ENCODE results near the gene LMNTD2. TPM values are rescaled to one million over a fixed set of nuclear protein-coding genes. Genes with fewer than 3 reads are reported as not detected.

LMNTD2 gene
- total RNA-seq, 1 experiment from 2014 or later, result 7.8 TPM

- peak overlapping the region; percentile 71 for H3K4me3 Mint-ChIP-seq (ENCODE audit: low read depth, unreplicated experiment)
- no peak for TF ChIP-seq CTCF (IDR thresholded peaks at IDR 0.05; ENCODE audit: unreplicated experiment)
- H3K9me3 Mint-ChIP-seq (ENCODE audit: low read depth, unreplicated experiment), result no peaks in the 10 kb centered on the region
- H3K4me1 Mint-ChIP-seq (ENCODE audit: low read depth, unreplicated experiment), result no peaks in the 10 kb centered on the region
- peak overlapping the region; percentile 34 for H3K27ac Mint-ChIP-seq (ENCODE audit: unreplicated experiment)
- TSS peak; percentile 22 for BruUV-seq (replicated peaks)
- intact Hi-C loops (cut with micrococcal nuclease; ENCODE audit: unreplicated experiment), result loop anchor here (10.0 kb wide), 1 partner anchor 137 kb away; the partner anchor contains the start of gene EPS8L2
- CTCF ChIA-PET, result no interaction called here
- no peaks in the 10 kb centered on the region for H3K27me3 Mint-ChIP-seq (ENCODE audit: unreplicated experiment)
- no peak for DNase-seq
- peaks cover 49% of the 10 kb centered on the region for H3K36me3 Mint-ChIP-seq (ENCODE audit: insufficient read depth, unreplicated experiment)
These were observed 7.2 kb upstream of the LMNTD2 start for GRCh38 chr11:567629-568292.

GRCh38 chr11:567011-567628 lies 6.6 kb upstream of the LMNTD2 start:
- peak overlapping the region; percentile 71 for H3K4me3 Mint-ChIP-seq (ENCODE audit: low read depth, unreplicated experiment)
- BruUV-seq (replicated peaks), result no TSS peak

GRCh38 chr11:565921-566509 lies 5.5 kb upstream of the LMNTD2 start:
- H3K36me3 Mint-ChIP-seq (ENCODE audit: insufficient read depth, unreplicated experiment), result peaks cover 66% of the 10 kb centered on the region
- H3K9me3 Mint-ChIP-seq (ENCODE audit: low read depth, unreplicated experiment), result no peaks in the 10 kb centered on the region
- BruUV-seq (replicated peaks), result no TSS peak
- no peaks in the 10 kb centered on the region for H3K27me3 Mint-ChIP-seq (ENCODE audit: unreplicated experiment)
- no peak for DNase-seq
- CTCF ChIA-PET, result interaction anchor here (0.6 kb wide), 1 partner anchor 135 kb away, joined by 4 read pairs; no protein-coding TSS in a partner anchor
- no peak for TF ChIP-seq CTCF (IDR thresholded peaks at IDR 0.05; ENCODE audit: unreplicated experiment)
- no peak overlapping the region for H3K27ac Mint-ChIP-seq (ENCODE audit: unreplicated experiment)
- intact Hi-C loops (cut with micrococcal nuclease; ENCODE audit: unreplicated experiment), result loop anchor here (10.0 kb wide), 1 partner anchor 139 kb away; the partner anchor contains the start of gene EPS8L2
- no peaks in the 10 kb centered on the region for H3K4me1 Mint-ChIP-seq (ENCODE audit: low read depth, unreplicated experiment)
- H3K4me3 Mint-ChIP-seq (ENCODE audit: low read depth, unreplicated experiment), result no peak overlapping the region

More at GRCh38 chr11:567011-567628, 6.6 kb upstream of the LMNTD2 start:
- TF ChIP-seq CTCF (IDR thresholded peaks at IDR 0.05; ENCODE audit: unreplicated experiment), result no peak
- no peaks in the 10 kb centered on the region for H3K4me1 Mint-ChIP-seq (ENCODE audit: low read depth, unreplicated experiment)
- CTCF ChIA-PET, result no interaction called here
- H3K36me3 Mint-ChIP-seq (ENCODE audit: insufficient read depth, unreplicated experiment), result peaks cover 55% of the 10 kb centered on the region
- intact Hi-C loops (cut with micrococcal nuclease; ENCODE audit: unreplicated experiment), result loop anchor here (10.0 kb wide), 1 partner anchor 138 kb away; the partner anchor contains the start of gene EPS8L2
- H3K9me3 Mint-ChIP-seq (ENCODE audit: low read depth, unreplicated experiment), result no peaks in the 10 kb centered on the region
- no peak for DNase-seq
- no peaks in the 10 kb centered on the region for H3K27me3 Mint-ChIP-seq (ENCODE audit: unreplicated experiment)
- H3K27ac Mint-ChIP-seq (ENCODE audit: unreplicated experiment), result peak overlapping the region; percentile 34

- no TSS peak for BruUV-seq (replicated peaks)
These were observed 3.5 kb upstream of the LMNTD2 start for GRCh38 chr11:563812-564578.

More at GRCh38 chr11:563812-564578, 3.5 kb upstream of the LMNTD2 start:
- H3K27me3 Mint-ChIP-seq (ENCODE audit: unreplicated experiment), result no peaks in the 10 kb centered on the region
- no peaks in the 10 kb centered on the region for H3K9me3 Mint-ChIP-seq (ENCODE audit: low read depth, unreplicated experiment)
- intact Hi-C loops (cut with micrococcal nuclease; ENCODE audit: unreplicated experiment), result loop anchor here (10.0 kb wide), 1 partner anchor 141 kb away; the partner anchor contains the start of gene EPS8L2
- peaks cover 79% of the 10 kb centered on the region for H3K36me3 Mint-ChIP-seq (ENCODE audit: insufficient read depth, unreplicated experiment)
- CTCF ChIA-PET, result no interaction called here
- peak overlapping the region; percentile 41 for H3K4me3 Mint-ChIP-seq (ENCODE audit: low read depth, unreplicated experiment)
- TF ChIP-seq CTCF (IDR thresholded peaks at IDR 0.05; ENCODE audit: unreplicated experiment), result no peak
- no peaks in the 10 kb centered on the region for H3K4me1 Mint-ChIP-seq (ENCODE audit: low read depth, unreplicated experiment)
- peak; percentile 54 for DNase-seq
- H3K27ac Mint-ChIP-seq (ENCODE audit: unreplicated experiment), result peak overlapping the region; percentile 63
